BLaER1 treated with 17β-estradiol and CSF1 and Interleukin-3, amounts not matched to agents 10 nM and 100 nM (cell line): ENCODE results near the gene UBE2U.

Experiments used
- H3K27ac ChIP-seq, 11 experiments: shearing (Covaris generic); formaldehyde crosslinking; 2 replicates each; pipeline ENCODE4 v1.8.1; 2022
- H3K27me3 ChIP-seq, 11 experiments: shearing (Covaris generic); formaldehyde crosslinking; 2 replicates each; pipeline ENCODE4 v1.8.1; 2022
- H3K36me3 ChIP-seq, 11 experiments: shearing (Covaris generic); formaldehyde crosslinking; 2 replicates each; pipeline ENCODE4 v1.8.1; 2022
- H3K4me1 ChIP-seq, 10 experiments: shearing (Covaris generic); formaldehyde crosslinking; 2 replicates each; pipeline ENCODE4 v1.8.1; 2022
- H3K4me2 ChIP-seq, 11 experiments: shearing (Covaris generic); formaldehyde crosslinking; 2 replicates each; pipeline ENCODE4 v1.8.1; 2022
- H3K4me3 ChIP-seq, 10 experiments: shearing (Covaris generic); formaldehyde crosslinking; 2 replicates each; pipeline ENCODE4 v1.8.1; 2022
- H3K9ac ChIP-seq, 11 experiments: shearing (Covaris generic); formaldehyde crosslinking; 2 replicates each; pipeline ENCODE4 v1.8.1; 2022
- H3K9me3 ChIP-seq, 11 experiments: shearing (Covaris generic); formaldehyde crosslinking; replicated peaks in 1 of 11; 2 replicates each; pipeline ENCODE4 v1.8.1; 2022
- H4K20me1 ChIP-seq, 11 experiments: shearing (Covaris generic); formaldehyde crosslinking; 2 replicates each; pipeline ENCODE4 v1.8.1; 2022
- Cebpa-rat ChIP-seq, 11 experiments: shearing (Covaris generic); IDR thresholded peaks; 2 replicates each; pipeline ENCODE4 v1.8.1; 2022

UBE2U gene

GRCh38 chr1:64203420-64203819 is at the start of gene UBE2U:
Gene UBE2U, plus strand, starts transcription at chr1:64203623. Its CDS starts 428 bp downstream, at chr1:64204051.
- no peak within 1 kb of the TSS for H3K4me2 ChIP-seq
- H3K36me3 ChIP-seq, result no peaks in the 10 kb centered on the region
- no peak for TF ChIP-seq Cebpa-rat (IDR thresholded peaks at IDR 0.05)
- no peak within 1 kb of the TSS for H3K9ac ChIP-seq
- no peak within 1 kb of the TSS for H3K27ac ChIP-seq
- 0 out of 20 replicates have a peak, but pooled peaks cover 0 to 6% (median 0%) of the 10 kb centered on the region in 10 experiments for H3K4me1 ChIP-seq
- H3K27me3 ChIP-seq, result no peaks in the 10 kb centered on the region
- no peaks in the 10 kb centered on the region for H4K20me1 ChIP-seq
- H3K4me3 ChIP-seq, result no peak within 1 kb of the TSS
- peaks cover 0 to 7% (median 0%) of the 10 kb centered on the region in 11 experiments; a peak in 1 of 22 replicates for H3K9me3 ChIP-seq

- H3K9me3 ChIP-seq, result no peaks in the 10 kb centered on the region
- H3K4me1 ChIP-seq, result no peaks in the 10 kb centered on the region
- H3K27me3 ChIP-seq, result no peaks in the 10 kb centered on the region
- peaks cover 0 to 5% (median 0%) of the 10 kb centered on the region in 11 experiments; a peak in 1 of 22 replicates for H3K36me3 ChIP-seq
- H3K4me3 ChIP-seq, result no peak overlapping the region
- H3K27ac ChIP-seq, result no peak overlapping the region
- no peaks in the 10 kb centered on the region for H4K20me1 ChIP-seq
- H3K9ac ChIP-seq, result no peak overlapping the region
- H3K4me2 ChIP-seq, result no peak overlapping the region
- no peak for TF ChIP-seq Cebpa-rat (IDR thresholded peaks at IDR 0.05)
Measured at GRCh38 chr1:64155278-64155677, 48.1 kb upstream of the UBE2U start.

GRCh38 chr1:64161357-64161941 is 42.0 kb upstream of the UBE2U start:
- H3K27me3 ChIP-seq, result no peaks in the 10 kb centered on the region
- H4K20me1 ChIP-seq, result no peaks in the 10 kb centered on the region
- H3K4me2 ChIP-seq, result no peak overlapping the region
- no peaks in the 10 kb centered on the region for H3K9me3 ChIP-seq
- peaks cover 0 to 5% (median 0%) of the 10 kb centered on the region in 11 experiments; a peak in 1 of 22 replicates for H3K36me3 ChIP-seq
- no peak for TF ChIP-seq Cebpa-rat (IDR thresholded peaks at IDR 0.05)
- no peak overlapping the region for H3K27ac ChIP-seq
- H3K4me1 ChIP-seq, result no peaks in the 10 kb centered on the region
- H3K9ac ChIP-seq, result no peak overlapping the region
- no peak overlapping the region for H3K4me3 ChIP-seq

GRCh38 chr1:64162151-64162550 is 41.3 kb upstream of the UBE2U start:
- H3K9me3 ChIP-seq, result no peaks in the 10 kb centered on the region
- peaks cover 0 to 5% (median 0%) of the 10 kb centered on the region in 11 experiments; a peak in 1 of 22 replicates for H3K36me3 ChIP-seq
- no peaks in the 10 kb centered on the region for H3K4me1 ChIP-seq
- no peak overlapping the region for H3K27ac ChIP-seq
- no peaks in the 10 kb centered on the region for H4K20me1 ChIP-seq
- H3K4me2 ChIP-seq, result no peak overlapping the region
- H3K27me3 ChIP-seq, result no peaks in the 10 kb centered on the region
- no peak for TF ChIP-seq Cebpa-rat (IDR thresholded peaks at IDR 0.05)
- no peak overlapping the region for H3K9ac ChIP-seq
- H3K4me3 ChIP-seq, result no peak overlapping the region

- no peak overlapping the region for H3K9ac ChIP-seq
- H3K36me3 ChIP-seq, result peaks cover 0 to 5% (median 0%) of the 10 kb centered on the region in 11 experiments; a peak in 1 of 22 replicates
- no peak for TF ChIP-seq Cebpa-rat (IDR thresholded peaks at IDR 0.05)
- H3K27ac ChIP-seq, result no peak overlapping the region
- no peak overlapping the region for H3K4me3 ChIP-seq
- H3K27me3 ChIP-seq, result no peaks in the 10 kb centered on the region
- no peaks in the 10 kb centered on the region for H3K4me1 ChIP-seq
- no peak overlapping the region for H3K4me2 ChIP-seq
- no peaks in the 10 kb centered on the region for H3K9me3 ChIP-seq
- no peaks in the 10 kb centered on the region for H4K20me1 ChIP-seq
Measured at GRCh38 chr1:64162804-64163203, 40.6 kb upstream of the UBE2U start.

GRCh38 chr1:64163431-64163830 is 40.0 kb upstream of the UBE2U start:
- no peak overlapping the region for H3K4me2 ChIP-seq
- H3K4me3 ChIP-seq, result no peak overlapping the region
- H3K36me3 ChIP-seq, result peaks cover 0 to 5% (median 0%) of the 10 kb centered on the region in 11 experiments; a peak in 1 of 22 replicates
- no peaks in the 10 kb centered on the region for H3K27me3 ChIP-seq
- peaks cover 0 to under 1% (median 0%) of the 10 kb centered on the region in 11 experiments; a peak in 1 of 22 replicates for H3K9me3 ChIP-seq
- TF ChIP-seq Cebpa-rat (IDR thresholded peaks at IDR 0.05), result no peak
- no peaks in the 10 kb centered on the region for H3K4me1 ChIP-seq
- H3K9ac ChIP-seq, result no peak overlapping the region
- no peaks in the 10 kb centered on the region for H4K20me1 ChIP-seq
- H3K27ac ChIP-seq, result no peak overlapping the region

GRCh38 chr1:64163970-64164369 is 39.5 kb upstream of the UBE2U start:
- peaks cover 0 to 5% (median 0%) of the 10 kb centered on the region in 11 experiments; a peak in 2 of 22 replicates for H3K36me3 ChIP-seq

GRCh38 chr1:64166629-64167028 is 36.8 kb upstream of the UBE2U start:
- Histone ChIP-seq H3K9me3 (peaks cover 0 to 20% (median 0%) of the 10 kb centered on the region in 11 experiments; a peak in 4 of 22 replicates), H3K36me3 (peaks cover 0 to 6% (median 0%) of the 10 kb centered on the region in 11 experiments; a peak in 1 of 22 replicates), H4K20me1 (no peaks in the 10 kb centered on the region), H3K4me2 (no peak overlapping the region), H3K27ac (no peak overlapping the region), H3K4me3 (no peak overlapping the region), H3K27me3 (no peaks in the 10 kb centered on the region), H3K9ac (no peak overlapping the region), H3K4me1 (peaks cover 0 to 21% (median 10%) of the 10 kb centered on the region in 10 experiments; a peak in 15 of 20 replicates)
- TF ChIP-seq Cebpa-rat (IDR thresholded peaks at IDR 0.05), result no peak

More at GRCh38 chr1:64163970-64164369, 39.5 kb upstream of the UBE2U start:
- Histone ChIP-seq H3K9ac (no peak overlapping the region; a peak in 1 of 22 replicates), H3K9me3 (peaks cover 0 to 6% (median 0%) of the 10 kb centered on the region in 11 experiments; a peak in 2 of 22 replicates), H4K20me1 (no peaks in the 10 kb centered on the region), H3K27me3 (no peaks in the 10 kb centered on the region), H3K4me3 (no peak overlapping the region), H3K27ac (no peak overlapping the region), H3K4me1 (no peaks in the 10 kb centered on the region), H3K4me2 (no peak overlapping the region)
- TF ChIP-seq Cebpa-rat (IDR thresholded peaks at IDR 0.05), result no peak

- no peak overlapping the region for H3K4me3 ChIP-seq
- H4K20me1 ChIP-seq, result no peaks in the 10 kb centered on the region
- H3K4me2 ChIP-seq, result no peak overlapping the region
- TF ChIP-seq Cebpa-rat (IDR thresholded peaks at IDR 0.05), result no peak
- H3K27ac ChIP-seq, result no peak overlapping the region
- peaks cover 0 to 20% (median 0%) of the 10 kb centered on the region in 11 experiments; a peak in 4 of 22 replicates for H3K9me3 ChIP-seq
- H3K27me3 ChIP-seq, result no peaks in the 10 kb centered on the region
- peaks cover 0 to 26% (median 15%) of the 10 kb centered on the region in 10 experiments; a peak in 15 of 20 replicates for H3K4me1 ChIP-seq
- no peak overlapping the region for H3K9ac ChIP-seq
- H3K36me3 ChIP-seq, result peaks cover 0 to 6% (median 0%) of the 10 kb centered on the region in 11 experiments; a peak in 1 of 22 replicates
Measured at GRCh38 chr1:64167176-64167575, 36.2 kb upstream of the UBE2U start.
